ENCODE measurements around the gene AP1S1. TPM values are rescaled to one million over a fixed set of nuclear protein-coding genes. Genes with fewer than 3 reads are reported as not detected.

AP1S1 gene
- total RNA-seq, 1 donor from 2014 or later, result 90.1 TPM

- Mint-ChIP-seq H3K4me1 (peaks cover 14% of the 10 kb centered on the region), H3K27ac (ENCODE audit: unreplicated experiment) (peak overlapping the region; percentile 95), H3K4me3 (peak overlapping the region; percentile 88), H3K27me3 (ENCODE audit: low read depth) (peaks cover 76% of the 10 kb centered on the region), H3K9me3 (peaks cover 4% of the 10 kb centered on the region), H3K36me3 (ENCODE audit: low read depth) (no peaks in the 10 kb centered on the region)
- no peak for TF ChIP-seq CTCF (conservative IDR thresholded peaks at IDR 0.05)
- peak; percentile 45 for DNase-seq (ENCODE audit: low read depth, low spot score)
Measured at GRCh38 chr7:101179117-101179516, 24.8 kb downstream of the AP1S1 start.

- TF ChIP-seq CTCF (conservative IDR thresholded peaks at IDR 0.05), result no peak
- Mint-ChIP-seq H3K27ac (ENCODE audit: unreplicated experiment) (no peak overlapping the region), H3K4me3 (peak overlapping the region; percentile 88), H3K27me3 (ENCODE audit: low read depth) (peaks cover 72% of the 10 kb centered on the region), H3K9me3 (peaks cover 4% of the 10 kb centered on the region), H3K36me3 (ENCODE audit: low read depth) (no peaks in the 10 kb centered on the region), H3K4me1 (peaks cover 14% of the 10 kb centered on the region)
- DNase-seq (ENCODE audit: low read depth, low spot score), result no peak
Measured at GRCh38 chr7:101179713-101180112, 25.4 kb downstream of the AP1S1 start.

GRCh38 chr7:101180130-101180755 lies 26.0 kb downstream of the AP1S1 start, which contains the start of gene NAT16:
Gene NAT16 (minus strand): TSS chr7:101180293. CDS start chr7:101174807, 5,486 bp downstream.
- H3K4me3 Mint-ChIP-seq, result peak within 1 kb of the TSS; percentile 88
- peaks cover 4% of the 10 kb centered on the region for H3K9me3 Mint-ChIP-seq
- peaks cover 16% of the 10 kb centered on the region for H3K4me1 Mint-ChIP-seq
- H3K36me3 Mint-ChIP-seq (ENCODE audit: low read depth), result no peaks in the 10 kb centered on the region
- no peak for TF ChIP-seq CTCF (conservative IDR thresholded peaks at IDR 0.05)
- no peak for DNase-seq (ENCODE audit: low read depth, low spot score)
- H3K27me3 Mint-ChIP-seq (ENCODE audit: low read depth), result peaks cover 67% of the 10 kb centered on the region
- peak within 1 kb of the TSS; percentile 95 for H3K27ac Mint-ChIP-seq (ENCODE audit: unreplicated experiment)

- DNase-seq (ENCODE audit: low read depth, low spot score), result no peak
- peaks cover 4% of the 10 kb centered on the region for H3K9me3 Mint-ChIP-seq
- peaks cover 12% of the 10 kb centered on the region for H3K4me1 Mint-ChIP-seq
- no peaks in the 10 kb centered on the region for H3K36me3 Mint-ChIP-seq (ENCODE audit: low read depth)
- peaks cover 23% of the 10 kb centered on the region for H3K27me3 Mint-ChIP-seq (ENCODE audit: low read depth)
- no peak overlapping the region for H3K4me3 Mint-ChIP-seq
- H3K27ac Mint-ChIP-seq (ENCODE audit: unreplicated experiment), result no peak overlapping the region
- no peak for TF ChIP-seq CTCF (conservative IDR thresholded peaks at IDR 0.05)
Measured at GRCh38 chr7:101185258-101185839, 31.1 kb downstream of the AP1S1 start.

GRCh38 chr7:101186194-101186593 lies 31.9 kb downstream of the AP1S1 start:
- TF ChIP-seq CTCF (conservative IDR thresholded peaks at IDR 0.05), result no peak
- Mint-ChIP-seq H3K27ac (ENCODE audit: unreplicated experiment) (no peak overlapping the region), H3K4me3 (no peak overlapping the region), H3K4me1 (peaks cover 16% of the 10 kb centered on the region), H3K27me3 (ENCODE audit: low read depth) (peaks cover 15% of the 10 kb centered on the region), H3K36me3 (ENCODE audit: low read depth) (no peaks in the 10 kb centered on the region), H3K9me3 (peaks cover 4% of the 10 kb centered on the region)
- no peak for DNase-seq (ENCODE audit: low read depth, low spot score)
